ENCODE measurements around the gene CACNA1C. TPM values are rescaled to one million over a fixed set of nuclear protein-coding genes. Genes with fewer than 3 reads are reported as not detected.

Gene CACNA1C
- total and polyA plus RNA-seq, 4 donors, result 4.3 to 114 (median 46.3) TPM

DNA sequence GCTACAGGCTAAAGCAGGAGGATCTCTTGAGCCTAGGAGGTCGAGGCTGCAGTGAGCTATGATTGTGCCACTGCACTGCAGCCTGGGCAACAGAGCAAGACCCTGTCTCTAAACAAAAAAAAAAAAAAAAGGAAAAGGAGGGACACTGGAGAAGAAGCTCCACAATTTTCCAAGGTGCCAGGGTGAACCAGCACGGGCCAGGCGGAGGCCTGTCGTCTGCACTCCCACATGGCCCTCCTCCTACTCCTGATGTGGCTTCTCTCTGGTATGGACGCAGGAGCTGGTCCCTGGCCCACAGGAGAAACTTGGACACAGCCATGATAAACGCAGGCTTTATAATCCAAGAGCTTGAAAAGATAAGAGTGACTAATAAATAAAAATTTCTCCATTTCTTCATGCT, 341.2 kb downstream of the CACNA1C start:
- Histone ChIP-seq H3K27me3 (ENCODE audit: control insufficient read depth in 1 of 2, insufficient read depth in 2 of 2, low read length in 1 of 2) (no peaks in the 10 kb centered on the region), H3K9me3 (ENCODE audit: control insufficient read depth, low read length) (no peaks in the 10 kb centered on the region), H3K36me3 (ENCODE audit: control insufficient read depth in 1 of 2, insufficient read depth in 2 of 2, low read length in 1 of 2) (no peaks in the 10 kb centered on the region), H3K4me1 (ENCODE audit: control insufficient read depth in 1 of 2, insufficient read depth in 2 of 2, low read length in 2 of 2) (peaks cover 0 to 5% of the 10 kb centered on the region in 2 donors), H3K27ac (ENCODE audit: low read depth in 1 of 2, low read length in 2 of 2) (no peak overlapping the region), H3K4me3 (ENCODE audit: low read length in 2 of 2) (no peak overlapping the region)
- WGBS, 2 donors, result 82% methylated on average over 6 of the region's 6 CpGs
- intact Hi-C loops (cut with DNase I), result no loop called here
- no peak for DNase-seq
- ATAC-seq (ENCODE audit: low FRiP score), result no peak

GRCh38 chr12:2395354-2395977, 342.7 kb downstream of the CACNA1C start:
- no peaks in the 10 kb centered on the region for H3K27me3 ChIP-seq (ENCODE audit: control insufficient read depth in 1 of 2, insufficient read depth in 2 of 2, low read length in 1 of 2)
- H3K36me3 ChIP-seq (ENCODE audit: control insufficient read depth in 1 of 2, insufficient read depth in 2 of 2, low read length in 1 of 2), result no peaks in the 10 kb centered on the region
- peak overlapping the region; percentile 7 to 49 for H3K27ac ChIP-seq (ENCODE audit: low read depth in 1 of 2, low read length in 2 of 2)
- ATAC-seq (ENCODE audit: low FRiP score), result peak; percentile 51
- no peaks in the 10 kb centered on the region for H3K9me3 ChIP-seq (ENCODE audit: control insufficient read depth, low read length)
- intact Hi-C loops (cut with DNase I), result no loop called here
- WGBS, 2 donors, result 75 to 76% methylated on average over 8 of the region's 8 CpGs
- peak; percentile 65 to 85 for DNase-seq
- no peak overlapping the region for H3K4me3 ChIP-seq (ENCODE audit: low read length in 2 of 2)
- H3K4me1 ChIP-seq (ENCODE audit: control insufficient read depth in 1 of 2, insufficient read depth in 2 of 2, low read length in 2 of 2), result peaks cover 0 to 5% of the 10 kb centered on the region in 2 donors

DNA sequence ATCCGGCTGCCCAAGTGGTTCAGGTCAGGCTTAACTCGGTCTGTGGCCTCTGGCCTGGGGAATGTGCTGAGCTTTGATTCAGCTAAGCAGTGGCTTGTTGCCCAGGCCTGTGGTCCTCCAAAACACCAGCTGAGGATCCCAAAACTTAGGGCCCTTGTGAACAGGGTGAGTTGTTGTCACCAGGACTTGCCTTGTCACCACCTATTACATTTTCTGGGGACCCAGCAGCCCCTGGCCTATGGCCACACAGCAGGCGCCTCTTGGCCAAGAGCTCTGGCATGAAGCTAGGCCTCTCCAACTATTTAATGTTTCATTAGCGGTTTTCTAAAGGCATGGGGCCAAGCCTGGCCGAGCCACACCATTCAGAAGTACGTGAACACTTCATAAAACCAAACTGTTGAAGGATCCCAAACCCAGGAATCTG, 343.7 kb downstream of the CACNA1C start:
- ATAC-seq (ENCODE audit: low FRiP score) (peak; percentile 70), DNase-seq (peak; percentile 82 to 84)
- H3K27ac ChIP-seq (ENCODE audit: low read depth in 1 of 2, low read length in 2 of 2), result peak overlapping the region; percentile 7 to 49
- H3K4me1 ChIP-seq (ENCODE audit: control insufficient read depth in 1 of 2, insufficient read depth in 2 of 2, low read length in 2 of 2), result peaks cover 0 to 7% of the 10 kb centered on the region in 2 donors
- H3K36me3 ChIP-seq (ENCODE audit: control insufficient read depth in 1 of 2, insufficient read depth in 2 of 2, low read length in 1 of 2), result no peaks in the 10 kb centered on the region
- WGBS, 2 donors, result 7 to 8% methylated on average over 6 of the region's 6 CpGs
- no peaks in the 10 kb centered on the region for H3K27me3 ChIP-seq (ENCODE audit: control insufficient read depth in 1 of 2, insufficient read depth in 2 of 2, low read length in 1 of 2)
- no peaks in the 10 kb centered on the region for H3K9me3 ChIP-seq (ENCODE audit: control insufficient read depth, low read length)
- H3K4me3 ChIP-seq (ENCODE audit: low read length in 2 of 2), result no peak overlapping the region
- intact Hi-C loops (cut with DNase I), result no loop called here

- peaks cover 0 to 7% of the 10 kb centered on the region in 2 donors for H3K4me1 ChIP-seq (ENCODE audit: control insufficient read depth in 1 of 2, insufficient read depth in 2 of 2, low read length in 2 of 2)
- intact Hi-C loops (cut with DNase I), result no loop called here
- no peaks in the 10 kb centered on the region for H3K9me3 ChIP-seq (ENCODE audit: control insufficient read depth, low read length)
- H3K27me3 ChIP-seq (ENCODE audit: control insufficient read depth in 1 of 2, insufficient read depth in 2 of 2, low read length in 1 of 2), result no peaks in the 10 kb centered on the region
- H3K36me3 ChIP-seq (ENCODE audit: control insufficient read depth in 1 of 2, insufficient read depth in 2 of 2, low read length in 1 of 2), result no peaks in the 10 kb centered on the region
- H3K27ac ChIP-seq (ENCODE audit: low read depth in 1 of 2, low read length in 2 of 2), result no peak overlapping the region
- H3K4me3 ChIP-seq (ENCODE audit: low read length in 2 of 2), result no peak overlapping the region
- ATAC-seq (ENCODE audit: low FRiP score), result no peak
- WGBS, 2 donors, result 82 to 88% methylated on average over 11 of the region's 11 CpGs
- DNase-seq, result peak in 1 of 2 donors; percentile 64
Measured at GRCh38 chr12:2397356-2398045, 344.7 kb downstream of the CACNA1C start.

GRCh38 chr12:2401040-2401439, 348.3 kb downstream of the CACNA1C start:
- intact Hi-C loops (cut with DNase I), result no loop called here
- peaks cover 0 to 7% of the 10 kb centered on the region in 2 donors for H3K4me1 ChIP-seq (ENCODE audit: control insufficient read depth in 1 of 2, insufficient read depth in 2 of 2, low read length in 2 of 2)
- H3K9me3 ChIP-seq (ENCODE audit: control insufficient read depth, low read length), result no peaks in the 10 kb centered on the region
- DNase-seq (no peak), ATAC-seq (ENCODE audit: low FRiP score) (no peak)
- 75 to 85% methylated on average over 2 of the region's 2 CpGs for WGBS, 2 donors
- no peaks in the 10 kb centered on the region for H3K27me3 ChIP-seq (ENCODE audit: control insufficient read depth in 1 of 2, insufficient read depth in 2 of 2, low read length in 1 of 2)
- H3K36me3 ChIP-seq (ENCODE audit: control insufficient read depth in 1 of 2, insufficient read depth in 2 of 2, low read length in 1 of 2), result no peaks in the 10 kb centered on the region
- H3K4me3 ChIP-seq (ENCODE audit: low read length in 2 of 2), result no peak overlapping the region
- H3K27ac ChIP-seq (ENCODE audit: low read depth in 1 of 2, low read length in 2 of 2), result no peak overlapping the region

DNA sequence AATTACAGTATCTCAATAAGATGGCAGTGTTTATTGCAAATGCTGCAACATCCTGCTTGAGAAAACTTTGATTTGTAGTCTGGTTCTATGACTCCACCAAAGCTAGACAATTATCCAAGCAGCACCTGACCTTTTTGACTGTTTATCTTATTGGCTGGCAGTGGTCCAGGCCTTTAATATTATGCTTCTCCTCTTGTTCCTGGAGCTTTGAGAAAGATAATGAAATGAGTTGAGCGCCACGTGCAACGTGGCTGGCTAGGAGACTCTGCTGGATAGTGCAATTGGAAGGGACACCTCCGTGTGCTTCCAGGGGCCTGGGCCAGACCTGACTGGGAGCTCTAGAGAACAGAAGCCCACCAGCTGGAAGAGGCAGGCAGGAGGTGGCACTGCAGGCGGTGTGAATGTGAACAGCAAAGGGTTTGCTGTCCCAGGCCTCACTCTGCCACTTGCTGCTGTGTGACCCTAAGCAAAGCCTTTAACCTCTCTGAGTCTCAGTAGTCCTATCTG, 349.3 kb downstream of the CACNA1C start:
- Histone ChIP-seq H3K36me3 (ENCODE audit: control insufficient read depth in 1 of 2, insufficient read depth in 2 of 2, low read length in 1 of 2) (no peaks in the 10 kb centered on the region), H3K9me3 (ENCODE audit: control insufficient read depth, low read length) (no peaks in the 10 kb centered on the region), H3K27me3 (ENCODE audit: control insufficient read depth in 1 of 2, insufficient read depth in 2 of 2, low read length in 1 of 2) (no peaks in the 10 kb centered on the region), H3K27ac (ENCODE audit: low read depth in 1 of 2, low read length in 2 of 2) (no peak overlapping the region), H3K4me1 (ENCODE audit: control insufficient read depth in 1 of 2, insufficient read depth in 2 of 2, low read length in 2 of 2) (peaks cover 0 to 3% of the 10 kb centered on the region in 2 donors), H3K4me3 (ENCODE audit: low read length in 2 of 2) (no peak overlapping the region)
- 58 to 67% methylated on average over 5 of the region's 5 CpGs for WGBS, 2 donors
- DNase-seq, result no peak
- intact Hi-C loops (cut with DNase I), result no loop called here
- no peak for ATAC-seq (ENCODE audit: low FRiP score)

- Histone ChIP-seq H3K4me3 (ENCODE audit: low read length in 2 of 2) (no peak overlapping the region), H3K27me3 (ENCODE audit: control insufficient read depth in 1 of 2, insufficient read depth in 2 of 2, low read length in 1 of 2) (no peaks in the 10 kb centered on the region), H3K27ac (ENCODE audit: low read depth in 1 of 2, low read length in 2 of 2) (no peak overlapping the region), H3K4me1 (ENCODE audit: control insufficient read depth in 1 of 2, insufficient read depth in 2 of 2, low read length in 2 of 2) (peaks cover 0 to 1% of the 10 kb centered on the region in 2 donors), H3K36me3 (ENCODE audit: control insufficient read depth in 1 of 2, insufficient read depth in 2 of 2, low read length in 1 of 2) (no peaks in the 10 kb centered on the region), H3K9me3 (ENCODE audit: control insufficient read depth, low read length) (no peaks in the 10 kb centered on the region)
- ATAC-seq (ENCODE audit: low FRiP score) (no peak), DNase-seq (peak in 1 of 2 donors; percentile 9)
- 84 to 87% methylated on average over 14 of the region's 14 CpGs for WGBS, 2 donors
- intact Hi-C loops (cut with DNase I), result no loop called here
Measured at GRCh38 chr12:2403221-2403976, 350.6 kb downstream of the CACNA1C start.

GRCh38 chr12:2405039-2405438, 352.3 kb downstream of the CACNA1C start:
- 84 to 94% methylated on average over 9 of the region's 9 CpGs for WGBS, 2 donors
- no peaks in the 10 kb centered on the region for H3K27me3 ChIP-seq (ENCODE audit: control insufficient read depth in 1 of 2, insufficient read depth in 2 of 2, low read length in 1 of 2)
- DNase-seq (no peak), ATAC-seq (ENCODE audit: low FRiP score) (no peak)
- H3K4me1 ChIP-seq (ENCODE audit: control insufficient read depth in 1 of 2, insufficient read depth in 2 of 2, low read length in 2 of 2), result peaks cover 0 to 1% of the 10 kb centered on the region in 2 donors
- no peaks in the 10 kb centered on the region for H3K36me3 ChIP-seq (ENCODE audit: control insufficient read depth in 1 of 2, insufficient read depth in 2 of 2, low read length in 1 of 2)
- no peak overlapping the region for H3K27ac ChIP-seq (ENCODE audit: low read depth in 1 of 2, low read length in 2 of 2)
- H3K4me3 ChIP-seq (ENCODE audit: low read length in 2 of 2), result no peak overlapping the region
- intact Hi-C loops (cut with DNase I), result no loop called here
- no peaks in the 10 kb centered on the region for H3K9me3 ChIP-seq (ENCODE audit: control insufficient read depth, low read length)
